ENCODE results near the gene SYPL1.

GRCh38 chr7:106042196-106042611 lies 69.9 kb downstream of the SYPL1 start:
- TF ChIP-seq MAX (IDR thresholded peaks at IDR 0.05; ENCODE audit: low read depth, low read length), result no peak
- TF ChIP-seq CTCF (IDR thresholded peaks at IDR 0.05; ENCODE audit: low read depth, low read length), result no peak
- no peak for TF ChIP-seq POLR2A (IDR thresholded peaks at IDR 0.05; ENCODE audit: extremely low read depth, insufficient read length)
- TF ChIP-seq MYC (IDR thresholded peaks at IDR 0.05; ENCODE audit: low read depth, low read length), result no peak
